KMS-11 (cell line): ENCODE results near the gene GRIN3A.

Experiments used
- H2AFZ ChIP-seq: fragments of 200-600 bp; sonication (generic); 2 replicates; pipeline ENCODE4 v1.6.1; 2016; ENCODE audit warnings: antibody characterized with exemption, mixed run types, low read depth
- H3K27ac ChIP-seq: fragments of 200-600 bp; sonication (generic); 2 replicates; pipeline ENCODE4 v1.6.1; 2016; ENCODE audit warnings: mild to moderate bottlenecking, mixed run types
- H3K27me3 ChIP-seq: fragments of 200-600 bp; sonication (generic); 2 replicates; pipeline ENCODE4 v1.6.1; 2017; ENCODE audit warnings: mild to moderate bottlenecking, low read depth, mixed run types, moderate library complexity; ENCODE audit not compliant: insufficient read depth
- H3K36me3 ChIP-seq: fragments of 200-600 bp; sonication (generic); 2 replicates; pipeline ENCODE4 v1.6.1; 2017; ENCODE audit warnings: mild to moderate bottlenecking, mixed run types; ENCODE audit not compliant: insufficient read depth
- H3K4me1 ChIP-seq: fragments of 200-600 bp; sonication (generic); 2 replicates; pipeline ENCODE4 v1.6.1; 2016; ENCODE audit warnings: mild to moderate bottlenecking, low read depth, mixed run types; ENCODE audit not compliant: poor library complexity, severe bottlenecking
- H3K4me2 ChIP-seq: fragments of 200-600 bp; sonication (generic); 2 replicates; pipeline ENCODE4 v1.7.0; 2016; ENCODE audit warnings: mild to moderate bottlenecking, mixed run types
- H3K4me3 ChIP-seq: fragments of 200-600 bp; sonication (generic); IDR thresholded peaks from 2 replicates; pipeline ENCODE4 v1.6.1; 2017; ENCODE audit warnings: low read depth, low read length, mixed read lengths; ENCODE audit not compliant: insufficient read depth
- H3K79me2 ChIP-seq: fragments of 200-600 bp; sonication (generic); 2 replicates; pipeline ENCODE4 v1.6.1; 2016; ENCODE audit warnings: low read depth, mixed run types; ENCODE audit not compliant: insufficient read depth
- H3K9ac ChIP-seq: fragments of 200-600 bp; sonication (generic); 2 replicates; pipeline ENCODE4 v1.6.1; 2016; ENCODE audit warnings: mild to moderate bottlenecking, mixed run types
- H4K20me1 ChIP-seq: fragments of 200-600 bp; sonication (generic); 2 replicates; pipeline ENCODE4 v1.6.1; 2016; ENCODE audit warnings: mild to moderate bottlenecking, mixed run types; ENCODE audit not compliant: insufficient read depth
- TF ChIP-seq, protein P1 (sequence below): fragments of 200-600 bp; sonication (generic); conservative IDR thresholded peaks from 2 replicates; pipeline ENCODE4 v1.6.1; 2017; ENCODE audit warnings: low read depth, mild to moderate bottlenecking, antibody characterized with exemption, low read length, moderate library complexity, mixed read lengths

Gene GRIN3A

DNA sequence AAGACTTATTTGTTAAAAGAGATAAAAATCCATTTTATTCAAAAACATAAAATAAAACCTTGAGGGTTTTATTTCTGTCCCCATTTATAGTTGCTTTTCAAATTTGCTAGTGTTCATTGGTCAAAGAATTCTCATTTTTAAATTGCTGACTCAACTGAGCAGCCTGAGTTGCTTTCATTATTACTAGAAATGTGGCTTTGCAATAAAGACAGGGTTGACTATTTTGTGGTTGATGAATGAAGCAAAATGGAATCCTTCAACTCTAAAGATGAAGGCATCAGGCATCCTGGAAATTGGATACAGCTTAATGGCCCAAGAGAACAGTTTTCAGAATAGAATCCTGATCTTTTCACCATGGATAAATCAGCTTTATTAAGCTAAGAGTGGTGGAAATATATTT, 119.7 kb downstream of the GRIN3A start:
- H3K27me3 ChIP-seq: no peaks in the 10 kb centered on the region
- no peak overlapping the region for H2AFZ ChIP-seq
- H3K27ac ChIP-seq: no peak overlapping the region
- no peak overlapping the region for H3K4me3 ChIP-seq
- H3K9ac ChIP-seq: no peak overlapping the region
- H4K20me1 ChIP-seq: no peaks in the 10 kb centered on the region
- H3K4me1 ChIP-seq: peaks cover 6% of the 10 kb centered on the region
- H3K79me2 ChIP-seq: no peaks in the 10 kb centered on the region
- no peaks in the 10 kb centered on the region for H3K36me3 ChIP-seq
- TF ChIP-seq, protein P1, sequence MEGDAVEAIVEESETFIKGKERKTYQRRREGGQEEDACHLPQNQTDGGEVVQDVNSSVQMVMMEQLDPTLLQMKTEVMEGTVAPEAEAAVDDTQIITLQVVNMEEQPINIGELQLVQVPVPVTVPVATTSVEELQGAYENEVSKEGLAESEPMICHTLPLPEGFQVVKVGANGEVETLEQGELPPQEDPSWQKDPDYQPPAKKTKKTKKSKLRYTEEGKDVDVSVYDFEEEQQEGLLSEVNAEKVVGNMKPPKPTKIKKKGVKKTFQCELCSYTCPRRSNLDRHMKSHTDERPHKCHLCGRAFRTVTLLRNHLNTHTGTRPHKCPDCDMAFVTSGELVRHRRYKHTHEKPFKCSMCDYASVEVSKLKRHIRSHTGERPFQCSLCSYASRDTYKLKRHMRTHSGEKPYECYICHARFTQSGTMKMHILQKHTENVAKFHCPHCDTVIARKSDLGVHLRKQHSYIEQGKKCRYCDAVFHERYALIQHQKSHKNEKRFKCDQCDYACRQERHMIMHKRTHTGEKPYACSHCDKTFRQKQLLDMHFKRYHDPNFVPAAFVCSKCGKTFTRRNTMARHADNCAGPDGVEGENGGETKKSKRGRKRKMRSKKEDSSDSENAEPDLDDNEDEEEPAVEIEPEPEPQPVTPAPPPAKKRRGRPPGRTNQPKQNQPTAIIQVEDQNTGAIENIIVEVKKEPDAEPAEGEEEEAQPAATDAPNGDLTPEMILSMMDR: no peak
- no peak overlapping the region for H3K4me2 ChIP-seq

DNA sequence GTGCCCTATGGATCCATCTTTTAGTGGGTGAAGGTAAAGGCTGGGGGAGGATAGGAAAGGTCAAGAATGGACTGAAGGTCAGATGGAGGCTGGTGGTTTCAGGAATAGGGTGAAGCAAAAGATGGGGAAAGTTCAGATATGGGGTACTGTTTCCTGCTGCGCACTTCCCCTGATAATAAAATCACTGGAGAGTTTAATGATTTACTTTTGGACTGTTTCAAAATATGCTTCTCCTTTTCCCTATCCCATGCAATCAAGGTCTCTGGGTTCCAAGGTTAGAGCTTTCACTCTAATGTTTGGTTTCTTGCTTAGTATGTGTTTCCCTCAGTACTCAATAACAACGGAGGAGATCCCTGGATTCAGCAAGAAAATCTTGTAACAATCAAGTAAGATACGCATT, 132.9 kb downstream of the GRIN3A start:
- no peak overlapping the region for H2AFZ ChIP-seq
- H3K27ac ChIP-seq: no peak overlapping the region
- no peaks in the 10 kb centered on the region for H3K27me3 ChIP-seq
- TF ChIP-seq, protein P1: no peak
- H3K4me1 ChIP-seq: no peaks in the 10 kb centered on the region
- no peaks in the 10 kb centered on the region for H4K20me1 ChIP-seq
- no peaks in the 10 kb centered on the region for H3K79me2 ChIP-seq
- no peaks in the 10 kb centered on the region for H3K36me3 ChIP-seq
- no peak overlapping the region for H3K4me2 ChIP-seq
- H3K4me3 ChIP-seq: no peak overlapping the region
- no peak overlapping the region for H3K9ac ChIP-seq

DNA sequence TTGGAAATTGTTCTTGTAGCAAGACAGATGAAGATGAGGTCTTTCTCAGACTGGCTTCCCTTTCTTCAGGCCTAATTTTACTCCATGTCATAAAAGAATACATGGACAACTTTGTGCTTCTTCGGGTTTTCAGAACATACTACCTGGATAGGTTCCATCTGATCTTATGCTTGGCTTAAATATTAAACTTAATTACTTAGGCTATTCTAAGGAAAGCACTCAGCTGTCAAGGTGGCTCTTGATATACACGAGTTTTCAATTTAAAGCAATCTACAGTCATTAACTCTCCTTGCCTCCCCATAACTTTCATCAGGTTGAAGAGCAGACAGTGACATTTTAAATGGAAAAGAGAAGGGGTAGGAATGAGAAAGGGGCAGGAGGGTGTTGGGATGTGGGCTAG, 134.2 kb downstream of the GRIN3A start:
- Histone ChIP-seq H2AFZ (no peak overlapping the region), H4K20me1 (no peaks in the 10 kb centered on the region), H3K27me3 (no peaks in the 10 kb centered on the region), H3K4me3 (no peak overlapping the region), H3K9ac (no peak overlapping the region), H3K4me2 (no peak overlapping the region), H3K36me3 (no peaks in the 10 kb centered on the region), H3K4me1 (no peaks in the 10 kb centered on the region), H3K79me2 (no peaks in the 10 kb centered on the region), H3K27ac (no peak overlapping the region)
- TF ChIP-seq, protein P1: no peak

DNA sequence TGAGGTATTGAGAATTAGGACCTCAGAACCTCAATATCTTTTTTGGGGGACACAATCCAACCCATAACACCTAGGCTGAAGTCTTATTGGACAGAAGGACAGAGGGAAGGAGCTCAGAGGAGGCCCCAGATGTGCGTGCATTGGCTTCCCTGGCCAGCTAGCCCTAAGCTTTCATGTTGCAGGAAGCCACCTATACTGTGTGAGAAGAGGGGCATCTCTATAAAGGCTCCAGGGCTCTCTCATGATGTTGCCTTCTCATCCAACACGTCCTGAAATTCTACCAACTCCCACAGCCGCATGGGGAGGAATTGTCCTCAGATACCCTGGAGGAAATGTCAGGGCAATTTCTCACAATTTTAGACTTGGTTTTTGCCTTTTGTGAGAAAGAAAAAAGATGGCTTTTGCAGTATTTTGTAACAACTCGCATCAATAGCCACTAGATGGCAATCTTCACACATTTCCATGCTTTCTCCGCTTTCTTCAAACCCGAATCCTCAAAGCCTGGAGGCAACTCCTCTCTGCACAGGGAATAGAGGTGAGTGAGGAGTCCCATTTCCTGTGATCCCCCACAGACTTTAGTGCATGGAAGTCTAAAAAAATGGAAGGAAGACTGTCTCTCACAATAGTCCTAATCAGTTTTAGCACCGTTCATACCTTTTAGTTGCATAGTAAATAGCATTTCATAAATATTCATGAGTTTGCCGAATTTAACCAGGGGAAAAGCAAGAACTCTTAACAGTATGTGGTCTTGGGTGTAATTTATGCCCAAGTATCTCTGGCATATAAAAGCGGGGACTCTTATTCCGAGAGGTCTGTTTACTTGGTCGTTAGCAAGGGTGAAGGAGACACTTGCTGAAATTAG, 136.3 kb downstream of the GRIN3A start:
- Histone ChIP-seq H3K36me3 (no peaks in the 10 kb centered on the region), H3K4me1 (no peaks in the 10 kb centered on the region), H3K27me3 (no peaks in the 10 kb centered on the region), H3K27ac (no peak overlapping the region), H3K4me2 (no peak overlapping the region), H3K9ac (no peak overlapping the region), H4K20me1 (no peaks in the 10 kb centered on the region), H3K79me2 (no peaks in the 10 kb centered on the region), H2AFZ (no peak overlapping the region), H3K4me3 (no peak overlapping the region)
- TF ChIP-seq, protein P1: peak; percentile 83
